ENCODE results near the gene SDC3.

SDC3 gene

DNA sequence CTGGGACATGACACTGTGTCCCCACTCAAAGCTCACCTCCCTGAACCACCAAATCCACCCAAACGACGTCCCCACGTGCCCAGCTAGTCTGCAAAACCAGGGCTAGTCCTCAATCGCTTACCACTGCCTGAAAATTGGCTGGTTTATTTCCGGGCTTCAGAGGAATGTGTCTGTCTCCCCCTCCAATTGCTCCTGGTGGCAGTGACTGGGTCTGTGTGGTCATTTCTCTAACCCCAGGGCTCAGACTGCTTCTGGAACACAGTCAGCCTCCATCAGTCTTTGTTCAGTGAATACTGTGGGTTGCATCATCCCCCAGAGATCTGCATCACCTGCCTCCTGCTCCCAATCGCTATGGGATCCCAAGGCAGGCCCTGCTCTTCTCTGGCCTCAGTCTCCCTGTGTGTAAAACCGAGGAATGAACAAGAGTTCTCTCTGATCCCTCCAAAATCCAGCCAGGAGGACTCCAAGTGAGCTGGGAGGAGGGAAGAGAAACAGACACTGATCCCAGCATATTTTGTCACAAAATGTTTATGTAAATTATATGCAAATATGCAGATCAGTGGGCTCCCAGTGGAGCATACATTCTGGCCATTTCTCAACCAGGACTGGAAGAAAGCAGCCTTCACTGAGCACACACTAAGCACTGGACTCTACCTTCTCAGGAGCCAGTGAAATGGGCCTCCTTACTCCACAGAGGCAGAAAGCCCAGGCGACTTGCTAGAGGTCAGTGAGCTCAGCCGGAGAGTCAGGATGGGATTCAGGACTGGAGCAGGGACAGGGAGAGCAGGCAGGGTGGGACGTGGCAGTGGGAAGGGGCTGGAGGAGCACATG lies 20.9 kb downstream of the SDC3 start:
- no peak for DNase-seq

GRCh38 chr1:30886710-30887428 lies 21.7 kb downstream of the SDC3 start:
- DNase-seq: peak; percentile 50

DNA sequence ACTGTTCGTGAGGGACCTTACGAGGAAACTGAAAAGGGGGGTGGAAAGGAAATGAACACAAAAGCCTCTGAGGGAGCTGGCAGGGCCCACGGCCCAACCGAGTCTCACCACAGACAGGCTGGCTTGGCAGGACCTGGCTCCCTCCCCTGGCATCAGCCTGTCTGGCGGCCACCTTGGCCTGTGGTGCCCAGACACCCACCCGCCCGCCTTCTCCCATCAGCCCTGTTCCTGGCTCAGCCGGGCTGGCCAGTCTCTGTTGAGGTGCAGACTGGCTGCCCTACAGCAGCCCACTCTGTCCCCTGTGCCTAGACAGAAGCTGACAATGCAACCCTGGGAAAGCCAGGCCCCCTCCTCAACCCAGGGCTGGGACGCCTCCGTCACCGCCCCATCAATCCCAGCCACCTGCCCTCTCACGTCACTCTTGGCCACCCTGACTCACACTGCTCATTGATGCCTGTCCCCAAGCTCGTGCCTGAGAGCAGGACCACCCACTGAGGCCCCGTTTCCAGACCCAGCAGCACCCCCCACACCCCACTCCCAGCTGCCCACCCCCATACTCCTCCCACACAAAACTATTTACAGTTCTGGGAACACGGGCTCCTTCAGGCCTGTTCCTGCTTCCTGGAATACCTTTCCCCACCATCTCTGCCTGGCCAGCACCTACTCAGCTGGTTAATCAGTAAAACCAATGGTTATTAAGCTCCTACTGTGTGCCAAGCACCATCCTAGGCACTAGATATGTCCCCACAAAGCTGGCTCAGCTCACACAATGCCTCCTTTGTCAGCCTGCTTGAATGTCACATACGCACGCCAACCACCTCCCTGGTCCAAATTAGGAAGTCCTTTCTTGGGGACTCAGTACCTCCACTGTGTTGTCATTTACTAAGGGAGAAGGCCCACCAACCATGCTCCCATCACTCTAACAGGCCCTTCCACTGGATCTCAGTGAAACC lies 22.7 kb downstream of the SDC3 start:
- no peak for DNase-seq

GRCh38 chr1:30884723-30885122 lies 23.8 kb downstream of the SDC3 start:
- no peak for DNase-seq

GRCh38 chr1:30883389-30884172 lies 25.0 kb downstream of the SDC3 start:
- no peak for DNase-seq

GRCh38 chr1:30882678-30883388 lies 25.7 kb downstream of the SDC3 start:
- DNase-seq: no peak

DNA sequence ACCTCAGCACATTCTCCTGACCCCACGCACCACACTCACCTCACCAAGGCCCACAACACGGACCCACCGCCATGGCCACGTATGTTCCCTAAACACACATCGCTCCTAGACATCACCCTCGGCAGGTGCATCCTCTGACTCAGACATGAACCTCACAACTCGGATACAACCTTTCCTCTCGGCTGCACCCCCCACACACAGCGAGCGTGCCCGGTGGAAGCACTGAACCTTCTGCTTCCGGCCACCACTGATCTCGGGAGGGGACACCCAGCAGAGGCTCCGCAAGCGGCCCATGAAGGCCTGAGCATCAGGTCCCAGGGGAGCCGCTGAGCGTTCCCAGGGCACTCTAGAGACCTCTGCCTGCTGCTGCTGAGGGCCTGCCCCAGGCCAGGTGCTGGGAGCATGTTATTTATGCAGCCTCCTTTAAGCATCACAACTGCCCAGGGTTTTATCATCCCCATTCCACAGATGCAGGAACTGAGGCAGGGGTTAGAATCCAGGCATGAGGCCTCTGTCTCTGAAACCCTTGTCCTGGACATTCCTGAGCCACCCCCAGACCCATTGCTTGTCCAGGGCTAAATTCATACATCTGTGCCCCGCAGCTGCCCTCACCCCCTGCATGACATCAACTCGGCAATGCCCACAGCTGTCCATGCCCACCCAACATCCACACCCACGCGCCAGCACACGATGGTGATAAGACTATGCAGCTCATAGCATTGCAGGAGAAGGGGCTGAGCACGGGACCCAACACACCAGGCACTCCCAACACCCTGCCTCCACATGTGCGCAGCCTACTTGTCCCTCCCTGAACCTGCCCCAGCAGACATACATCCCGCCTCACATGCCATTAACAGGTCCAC lies 27.0 kb downstream of the SDC3 start:
- no peak for DNase-seq

- DNase-seq: no peak
Observed at GRCh38 chr1:30880678-30881318, 27.8 kb downstream of the SDC3 start.

- peak; percentile 87 for DNase-seq
Observed at GRCh38 chr1:30879940-30880677, 28.4 kb downstream of the SDC3 start.

GRCh38 chr1:30879126-30879786 lies 29.3 kb downstream of the SDC3 start:
- DNase-seq: peak; percentile 39

DNA sequence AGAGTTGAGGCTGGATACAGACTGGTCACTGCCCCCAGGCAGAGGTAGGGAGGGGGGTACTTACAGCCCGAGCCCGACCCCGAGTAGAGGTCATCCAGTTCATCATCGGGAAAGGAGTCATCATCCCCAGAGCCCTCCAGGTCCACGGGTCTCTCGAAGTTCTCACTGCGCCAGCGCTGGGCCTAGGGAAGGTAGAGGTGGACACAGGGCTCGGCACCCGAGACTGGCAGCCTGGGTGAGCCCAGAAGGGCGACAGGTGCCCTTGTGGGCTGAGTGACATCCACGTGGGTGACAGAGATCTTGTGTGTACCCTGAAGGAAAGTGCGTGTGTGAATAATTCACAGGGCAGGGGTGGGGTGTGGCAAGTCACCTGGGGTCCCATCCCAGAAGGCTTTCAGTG lies 30.0 kb downstream of the SDC3 start:
- no peak for DNase-seq

- DNase-seq: no peak
Observed at GRCh38 chr1:30878016-30878415, 30.5 kb downstream of the SDC3 start.

- DNase-seq: no peak
Observed at GRCh38 chr1:30877205-30877912, 31.2 kb downstream of the SDC3 start.

DNA sequence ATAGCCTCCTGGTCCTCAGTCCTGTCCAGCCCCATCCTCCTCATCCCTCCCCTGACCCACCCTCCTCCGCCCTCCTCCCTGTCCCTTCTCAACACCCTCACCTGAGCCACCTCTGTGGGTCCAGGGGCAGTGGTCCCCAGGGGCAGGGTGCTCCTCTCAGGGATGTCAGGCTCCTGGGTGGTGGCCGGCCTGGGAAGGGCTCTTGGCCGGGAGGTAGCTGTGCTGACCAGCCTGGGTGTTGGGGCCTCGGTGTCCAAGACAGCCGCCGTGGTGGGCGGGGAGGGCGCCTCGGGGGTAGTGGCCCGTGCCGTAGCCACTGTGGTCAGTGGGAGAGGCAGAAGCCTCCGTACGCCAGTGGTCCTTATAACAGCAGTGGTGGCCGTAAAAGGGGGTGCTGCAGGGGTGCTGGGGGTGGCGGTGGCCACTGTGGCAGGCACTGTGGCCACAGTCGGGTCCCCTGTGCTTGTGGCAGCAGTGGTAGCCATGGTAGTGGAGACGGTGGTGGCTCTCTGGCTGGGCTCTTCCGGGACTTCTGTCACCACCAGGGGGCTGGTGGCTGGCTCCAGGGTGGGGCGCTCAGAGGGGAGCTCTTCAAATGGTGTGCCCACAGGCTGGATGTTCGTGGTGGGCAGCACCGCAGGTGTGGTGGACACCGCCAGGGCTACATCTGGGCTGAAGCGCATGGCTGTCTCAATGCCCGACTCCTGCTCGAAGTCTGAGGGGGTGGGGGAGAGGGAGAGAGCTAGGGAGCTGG lies 31.9 kb downstream of the SDC3 start:
- no peak for DNase-seq

DNA sequence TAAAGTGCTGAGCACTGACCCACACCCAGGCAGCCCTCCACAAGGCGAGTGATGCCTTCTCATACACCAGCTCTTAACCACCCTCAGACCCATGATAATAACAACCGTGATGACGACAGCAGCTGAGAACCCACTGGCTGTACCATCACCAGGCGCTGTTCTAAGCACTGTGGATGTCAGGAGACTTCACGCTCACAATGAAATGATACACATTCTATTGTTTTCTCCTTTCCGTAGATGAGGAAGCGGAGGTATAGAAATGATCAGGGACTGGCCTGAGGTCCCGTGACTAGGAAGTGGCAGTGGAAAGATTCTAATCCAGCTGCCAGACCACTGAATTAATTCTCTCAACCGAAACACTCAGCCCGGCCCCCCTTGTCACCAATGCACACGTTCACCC lies 32.6 kb downstream of the SDC3 start:
- DNase-seq: no peak

DNA sequence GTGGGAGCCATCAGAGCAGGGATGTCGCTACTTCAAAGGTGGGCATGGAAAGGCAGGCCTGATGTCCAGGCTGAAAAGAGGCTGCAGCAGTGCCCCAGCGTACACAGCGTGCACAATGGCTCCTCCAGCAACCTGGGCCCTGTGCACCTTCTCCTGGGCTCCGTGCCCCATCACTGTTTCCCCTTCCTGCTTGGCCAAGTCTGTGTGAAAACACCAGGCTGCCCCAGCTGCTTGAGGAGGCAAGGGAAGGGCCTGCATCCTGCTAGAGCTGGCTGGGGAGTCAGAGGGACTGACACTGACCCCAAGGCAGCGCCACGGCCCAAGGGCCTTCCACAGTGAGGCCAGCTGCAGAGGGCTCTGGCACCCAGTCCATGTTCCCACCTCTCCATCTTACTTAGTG lies 33.4 kb downstream of the SDC3 start:
- no peak for DNase-seq

- DNase-seq: no peak
Observed at GRCh38 chr1:30874176-30874575, 34.4 kb downstream of the SDC3 start.

DNA sequence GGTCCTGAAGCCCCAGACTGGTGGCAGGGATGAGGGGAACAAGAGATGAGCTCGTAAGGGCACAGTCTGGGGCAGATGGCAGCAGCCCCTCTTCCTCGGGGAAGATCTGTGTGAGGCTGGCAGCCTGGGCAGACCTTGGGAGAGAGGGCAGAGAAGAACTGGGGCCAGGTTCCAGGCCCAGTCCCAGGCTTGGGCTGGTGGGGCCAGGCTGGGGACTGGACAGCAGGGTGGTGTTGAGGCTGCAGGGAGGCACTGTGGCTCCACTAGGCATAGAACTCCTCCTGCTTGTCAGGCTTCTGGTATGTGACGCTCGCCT lies 35.7 kb downstream of the SDC3 start:
- DNase-seq: no peak

All from NCI-H146 (cell line).